HG03095 (cell line): Measurements from ENCODE around the gene TNRC18.
"Not testable (repeated sequence)": the region's sequence is repeated elsewhere in the genome, so short reads cannot be mapped to it uniquely, and the experiment has no call there.

Experiments
- ATAC-seq: cut with Tn5 transposase; IDR thresholded peaks from one replicate; pipeline ENCODE4 v1.9.1; 2021; ENCODE audit warnings: moderate library complexity; ENCODE audit not compliant: unreplicated experiment

Gene TNRC18

GRCh38 chr7:5377816-5378215 lies 45.8 kb downstream of the TNRC18 start:
- ATAC-seq = no peak

GRCh38 chr7:5377279-5377678 lies 46.4 kb downstream of the TNRC18 start:
- ATAC-seq = no peak

GRCh38 chr7:5375925-5376324 lies 47.7 kb downstream of the TNRC18 start:
- ATAC-seq = no peak

GRCh38 chr7:5374464-5374863 lies 49.2 kb downstream of the TNRC18 start:
- no peak for ATAC-seq

GRCh38 chr7:5373300-5373699 lies 50.3 kb downstream of the TNRC18 start:
- no peak for ATAC-seq

GRCh38 chr7:5370454-5371353 lies 52.9 kb downstream of the TNRC18 start:
- ATAC-seq = no peak

- no peak for ATAC-seq
These were observed 56.0 kb downstream of the TNRC18 start for GRCh38 chr7:5367661-5368060.

GRCh38 chr7:5365976-5366625 lies 57.5 kb downstream of the TNRC18 start:
- peak; percentile 46 for ATAC-seq

- ATAC-seq = no peak
These were observed 59.9 kb downstream of the TNRC18 start for GRCh38 chr7:5363729-5364128.

GRCh38 chr7:5362466-5362865 lies 61.2 kb downstream of the TNRC18 start:
- no peak for ATAC-seq

GRCh38 chr7:5361446-5362127 lies 62.0 kb downstream of the TNRC18 start:
- ATAC-seq = no peak

GRCh38 chr7:5360971-5361370 lies 62.7 kb downstream of the TNRC18 start:
- ATAC-seq = no peak

GRCh38 chr7:5360451-5360850 lies 63.2 kb downstream of the TNRC18 start:
- ATAC-seq = no peak

- ATAC-seq = not testable (repeated sequence)
These were observed 63.6 kb downstream of the TNRC18 start for GRCh38 chr7:5360021-5360420.

- ATAC-seq = no peak
These were observed 64.3 kb downstream of the TNRC18 start for GRCh38 chr7:5359344-5359743.

- ATAC-seq = no peak
These were observed 65.7 kb downstream of the TNRC18 start for GRCh38 chr7:5357951-5358350.

- ATAC-seq = no peak
These were observed 66.9 kb downstream of the TNRC18 start for GRCh38 chr7:5356751-5357119.

GRCh38 chr7:5354460-5355232 lies 69.0 kb downstream of the TNRC18 start:
- no peak for ATAC-seq

GRCh38 chr7:5352440-5353010 lies 71.1 kb downstream of the TNRC18 start:
- ATAC-seq = no peak

- ATAC-seq = no peak
These were observed 71.9 kb downstream of the TNRC18 start for GRCh38 chr7:5351507-5352265.
